HG02623 (cell line): ENCODE measurements around the gene MCTP2.

Experiments used
- ATAC-seq: cut with Tn5 transposase; IDR thresholded peaks from one replicate; pipeline ENCODE4 v1.9.1; 2021; ENCODE audit warnings: moderate library complexity; ENCODE audit not compliant: unreplicated experiment

The MCTP2 gene

GRCh38 chr15:94296717-94297116, 65.4 kb downstream of the MCTP2 start:
- no peak for ATAC-seq

DNA sequence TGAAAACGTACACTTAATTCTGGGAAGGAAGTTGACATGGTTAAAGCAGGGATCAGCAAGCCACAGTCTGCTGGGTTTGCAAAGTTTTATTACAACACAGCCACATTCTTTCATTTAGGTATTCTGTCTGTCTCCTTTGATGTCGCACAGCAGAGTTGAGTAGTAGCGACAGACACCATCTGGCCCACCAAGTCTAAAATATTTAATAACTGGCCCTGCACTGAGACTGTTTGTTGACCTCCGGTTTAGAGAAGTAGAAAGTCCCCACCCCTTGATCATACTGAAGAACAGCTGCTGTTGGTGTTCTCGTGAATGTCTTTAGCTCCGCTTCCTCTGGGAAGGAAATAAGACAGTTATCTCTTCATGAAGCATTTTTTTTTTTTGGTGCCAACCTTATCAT, 66.2 kb downstream of the MCTP2 start:
- ATAC-seq = peak; percentile 62

GRCh38 chr15:94298364-94298763, 67.0 kb downstream of the MCTP2 start:
- no peak for ATAC-seq

- no peak for ATAC-seq
These were observed 69.3 kb downstream of the MCTP2 start for GRCh38 chr15:94300612-94301011.

- ATAC-seq = peak; percentile 39
These were observed 73.8 kb downstream of the MCTP2 start for GRCh38 chr15:94305133-94305532.

- peak; percentile 77 for ATAC-seq
These were observed 75.6 kb downstream of the MCTP2 start for GRCh38 chr15:94306700-94307650.

DNA sequence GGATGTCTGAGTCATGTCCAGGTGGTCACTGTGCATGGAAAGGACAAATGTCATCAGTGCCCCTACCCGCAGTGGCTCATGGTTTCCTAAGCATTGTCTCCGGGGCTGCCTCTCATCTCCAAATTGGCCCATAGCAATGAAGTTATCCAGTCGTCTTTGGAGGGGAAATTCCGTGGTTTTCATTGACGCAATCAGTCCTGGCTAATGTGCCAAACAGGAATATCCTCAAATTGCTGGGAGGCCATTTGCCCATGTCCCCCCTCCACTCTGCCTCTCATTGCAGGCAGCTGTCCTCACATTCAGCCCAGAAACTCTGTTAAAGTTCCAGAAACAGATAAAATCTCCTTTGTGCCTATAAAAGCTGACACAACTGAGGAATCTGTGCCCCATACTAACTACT, 81.6 kb downstream of the MCTP2 start:
- ATAC-seq = no peak

GRCh38 chr15:94314639-94315038, 83.3 kb downstream of the MCTP2 start:
- no peak for ATAC-seq

- no peak for ATAC-seq
These were observed 85.8 kb downstream of the MCTP2 start for GRCh38 chr15:94317211-94317610.

- ATAC-seq = no peak
These were observed 90.8 kb downstream of the MCTP2 start for GRCh38 chr15:94322141-94322540.

DNA sequence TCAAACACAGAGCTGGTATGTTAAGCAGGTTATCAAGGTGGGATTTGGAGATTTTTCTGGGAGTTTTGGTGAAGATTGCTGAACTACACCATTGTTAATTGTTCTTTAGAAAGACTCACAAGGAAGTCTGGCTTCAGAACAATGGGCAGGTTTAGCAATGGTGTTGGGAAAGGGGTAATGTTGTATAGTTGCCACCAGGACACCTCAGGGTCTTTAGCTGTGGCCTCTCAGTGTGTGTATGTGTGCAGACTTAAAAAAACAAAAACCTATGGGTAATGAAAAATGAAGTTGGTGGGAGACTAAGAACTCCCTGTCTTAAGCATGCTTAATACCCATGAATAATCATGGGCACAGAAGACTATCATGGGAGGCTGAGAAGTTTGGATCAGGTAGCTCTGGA, 91.7 kb downstream of the MCTP2 start:
- ATAC-seq = no peak

- no peak for ATAC-seq
These were observed 92.9 kb downstream of the MCTP2 start for GRCh38 chr15:94324117-94324826.

DNA sequence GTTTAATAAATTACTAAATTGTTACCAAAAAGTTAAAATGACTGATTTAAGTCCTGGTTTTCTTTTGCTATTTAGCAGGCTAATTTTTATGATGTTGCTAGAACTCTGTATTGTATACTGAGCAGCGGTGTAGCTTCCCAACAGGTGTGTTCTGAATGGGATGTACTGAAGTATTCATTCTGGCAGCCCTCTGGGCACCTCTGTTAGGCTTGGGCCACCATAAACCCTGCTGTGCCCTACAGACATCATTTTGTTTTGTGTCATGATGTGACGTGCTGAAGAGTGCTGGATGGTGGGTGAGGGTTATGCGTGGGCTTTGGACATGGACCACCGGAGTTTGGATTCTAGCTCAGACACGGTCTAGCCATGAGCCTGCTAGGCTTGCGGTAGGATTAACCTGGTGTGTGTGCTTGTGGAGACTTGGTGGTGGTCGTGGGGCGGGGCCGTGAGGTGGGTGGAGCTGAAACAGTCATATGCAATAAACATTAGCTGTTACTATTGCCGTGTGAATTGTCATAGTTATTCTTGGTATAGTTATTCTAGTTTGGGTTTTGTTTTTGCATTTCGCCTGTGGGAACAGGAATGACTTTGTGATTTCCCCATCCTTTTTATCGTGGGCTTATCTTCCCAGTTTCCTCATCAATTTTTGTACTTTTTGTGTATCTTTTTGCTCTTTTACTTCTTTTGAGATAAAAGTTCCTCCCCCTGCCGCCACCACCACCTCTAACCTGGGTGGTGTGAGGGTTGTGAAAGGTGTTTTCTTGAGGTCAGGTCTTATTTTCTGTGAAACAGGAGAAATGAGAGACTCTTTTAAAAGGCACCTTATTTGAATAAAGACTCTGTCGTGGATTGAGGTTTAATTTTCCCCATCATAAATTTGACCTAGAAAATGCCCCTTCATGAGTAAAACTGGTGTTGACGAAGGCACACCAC, 93.7 kb downstream of the MCTP2 start:
- no peak for ATAC-seq

DNA sequence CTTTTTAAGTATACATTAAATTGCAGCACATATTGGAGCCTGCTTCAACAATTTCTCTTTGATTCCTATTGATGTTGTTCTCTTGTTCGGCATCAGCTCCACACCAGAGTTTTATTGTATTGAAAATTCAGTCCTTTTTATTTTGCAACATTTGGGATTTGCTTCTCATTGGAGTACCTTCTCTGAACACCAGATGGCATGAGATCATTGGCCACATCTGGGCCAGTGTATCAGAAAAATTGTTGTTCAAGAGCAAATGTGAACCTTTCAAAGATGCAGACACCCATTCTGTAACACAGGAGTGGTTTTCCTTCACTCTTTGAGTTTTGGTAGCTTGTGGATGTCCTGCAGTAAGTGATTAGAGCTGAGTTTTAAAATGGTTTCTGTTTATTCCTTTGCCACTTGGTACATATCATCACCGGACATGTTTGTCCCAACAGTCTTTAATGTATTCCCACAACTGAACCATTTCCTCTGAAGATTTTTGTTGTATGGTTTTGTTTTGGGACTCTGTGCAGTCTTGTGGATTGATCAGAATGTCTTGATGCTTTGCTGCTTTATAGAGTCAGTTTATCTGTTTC, 96.1 kb downstream of the MCTP2 start:
- no peak for ATAC-seq

GRCh38 chr15:94331731-94332130, 100.4 kb downstream of the MCTP2 start:
- ATAC-seq = no peak

- no peak for ATAC-seq
These were observed 104.3 kb downstream of the MCTP2 start for GRCh38 chr15:94335616-94336015.

- ATAC-seq = no peak
These were observed 105.6 kb downstream of the MCTP2 start for GRCh38 chr15:94336817-94337467.

DNA sequence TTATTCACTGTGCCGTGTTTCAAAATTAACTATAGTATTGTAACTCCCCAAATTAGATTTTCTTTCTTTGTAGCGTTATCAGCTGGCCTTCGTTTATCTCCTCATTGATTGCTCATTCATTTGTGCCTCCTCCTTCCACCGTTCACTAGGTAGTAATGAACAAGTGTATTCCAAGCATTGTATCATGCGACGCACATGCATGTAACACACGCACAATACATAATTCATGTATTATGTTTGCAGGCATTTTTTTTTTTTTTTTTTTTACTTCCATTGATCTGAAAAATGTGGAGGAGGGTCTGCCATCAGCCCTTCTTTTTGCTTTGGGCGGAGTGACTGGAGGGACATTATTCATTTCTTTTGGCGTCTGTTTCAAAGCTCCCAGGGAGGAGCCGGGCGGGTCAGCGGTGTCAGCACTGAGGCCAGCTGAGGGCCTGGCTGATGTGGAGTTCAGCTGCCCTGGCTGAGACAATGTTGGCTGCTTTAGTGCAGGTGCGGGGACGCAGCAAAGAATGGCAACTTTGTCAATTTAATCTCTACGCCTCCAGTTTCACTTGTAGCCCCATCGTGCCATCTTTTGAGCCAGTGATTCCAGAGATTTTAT, 107.0 kb downstream of the MCTP2 start:
- ATAC-seq = no peak

- ATAC-seq = no peak
These were observed 114.9 kb downstream of the MCTP2 start for GRCh38 chr15:94346282-94346681.

- no peak for ATAC-seq
These were observed 116.7 kb downstream of the MCTP2 start for GRCh38 chr15:94348084-94348483.
